Heart left ventricle (tissue), 13 donors: ENCODE results near the gene LAMA1.

Experiments used
- CTCF ChIP-seq, 12 donors: fragments of 200-600 bp; sonication (generic) in 4 of 12; IDR thresholded peaks; one replicate each; pipeline versions ENCODE4 v1.5.0 to v1.8.0; 2018 to 2022; ENCODE audit warnings: antibody characterized with exemption in 12 of 12, mild to moderate bottlenecking in 5 of 12
- POLR2A ChIP-seq, 2 donors: fragments of 450-650 bp; IDR thresholded peaks; one replicate each; pipeline ENCODE4 v1.6.1; 2017; ENCODE audit warnings: antibody characterized with exemption in 2 of 2, mild to moderate bottlenecking in 2 of 2, moderate library complexity in 2 of 2
- donor health status: ischemic (EF 13 %, LVEDD 7.1; RV severe dilation, severe dysfunction).
- donor health status: DM: no; HTN: yes; CAD: no.
- donor health status: DM: no; HTN: no; CAD: no.
- donor health status: ischemic (EF 25% LVEDD 6.9; RV normal size, moderate dysfunction).
- donor health status: ischemic (EF 25% LVEDD 5.7; RV mildly dilated, moderate dysfunction).
- donor health status: ischemic (EF 35%, LVEDD 5.7; RV mildly dilated, moderate dysfunction).
- donor health status: nonischemic (EF 11% LVEDD 7.7; RV severe dilation, severe dysfunction).
- donor health status: DM: yes; HTN: yes; CAD: no.
- donor health status: PGD.
- donor health status: ischemic (EF 29% LVEDD 5.4; RV normal size, mild dysfunction).
- donor health status: nonischemic (EF 23%, LVEDD 6.1; RV moderate dilation, normal function).

- no peak for TF ChIP-seq CTCF (IDR thresholded peaks at IDR 0.05)
- TF ChIP-seq POLR2A (IDR thresholded peaks at IDR 0.05), result no peak
Observed at GRCh38 chr18:6943143-6943542, 174.5 kb downstream of the LAMA1 start.
